Measurements from ENCODE around the gene OGFOD3. TPM values are rescaled to one million over a fixed set of nuclear protein-coding genes. Genes with fewer than 3 reads are reported as not detected.

OGFOD3 gene
- total RNA-seq, 1 donor from 2014 or later: 19.9 TPM

DNA sequence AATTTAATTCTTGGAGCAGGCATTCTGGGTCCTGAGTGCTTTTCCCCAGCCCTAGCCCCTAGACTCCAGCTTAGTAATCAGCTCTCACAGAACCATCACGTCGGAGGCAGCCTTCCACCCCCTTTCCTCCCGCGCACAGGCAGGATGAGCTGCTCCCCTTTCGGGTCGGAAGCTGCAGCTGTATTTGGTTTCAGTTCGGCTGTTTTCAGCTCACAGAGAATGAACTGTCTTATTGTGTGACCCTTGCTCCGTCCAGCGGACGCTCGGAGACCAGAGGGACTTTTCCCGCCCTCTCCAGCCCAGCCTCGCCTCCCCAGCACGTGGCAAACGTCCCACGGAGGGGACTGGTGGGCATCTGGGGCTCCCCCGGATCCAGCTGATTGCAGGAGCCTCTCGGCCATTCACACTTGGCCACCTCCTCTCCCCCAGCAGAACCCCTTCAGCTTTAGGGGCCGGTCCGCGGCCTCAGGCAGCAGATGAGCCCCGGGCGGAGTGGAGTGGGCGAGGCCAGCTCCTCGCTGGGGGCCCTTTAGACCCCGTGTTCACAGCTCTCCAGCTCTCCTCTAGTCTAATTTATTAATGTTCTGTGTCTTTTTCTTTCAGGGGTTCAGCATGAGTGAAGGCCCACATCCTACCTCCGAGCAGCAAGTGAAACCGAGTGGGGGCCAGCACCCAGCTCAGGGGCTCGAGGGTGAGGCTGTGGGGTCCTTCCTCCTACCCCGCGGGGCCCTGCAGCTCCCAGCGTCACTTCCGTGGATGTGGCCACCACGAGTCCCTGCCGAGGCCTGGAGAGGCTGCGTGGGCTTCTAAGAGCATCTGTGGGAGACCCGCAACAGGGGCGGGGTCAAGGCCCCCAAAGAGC lies 47.7 kb downstream of the OGFOD3 start:
- peak; percentile 64 for DNase-seq (ENCODE audit: low spot score)
- H3K4me3 Mint-ChIP-seq (ENCODE audit: unreplicated experiment): peak overlapping the region; percentile 19
- H3K9me3 Mint-ChIP-seq (ENCODE audit: low read depth): no peaks in the 10 kb centered on the region
- peaks cover 36% of the 10 kb centered on the region for H3K27me3 Mint-ChIP-seq (ENCODE audit: low read depth)
- H3K4me1 Mint-ChIP-seq (ENCODE audit: low read depth): peaks cover 13% of the 10 kb centered on the region
- H3K27ac Mint-ChIP-seq (ENCODE audit: unreplicated experiment): no peak overlapping the region
- no peaks in the 10 kb centered on the region for H3K36me3 Mint-ChIP-seq (ENCODE audit: low read depth)
- TF ChIP-seq, protein P1, sequence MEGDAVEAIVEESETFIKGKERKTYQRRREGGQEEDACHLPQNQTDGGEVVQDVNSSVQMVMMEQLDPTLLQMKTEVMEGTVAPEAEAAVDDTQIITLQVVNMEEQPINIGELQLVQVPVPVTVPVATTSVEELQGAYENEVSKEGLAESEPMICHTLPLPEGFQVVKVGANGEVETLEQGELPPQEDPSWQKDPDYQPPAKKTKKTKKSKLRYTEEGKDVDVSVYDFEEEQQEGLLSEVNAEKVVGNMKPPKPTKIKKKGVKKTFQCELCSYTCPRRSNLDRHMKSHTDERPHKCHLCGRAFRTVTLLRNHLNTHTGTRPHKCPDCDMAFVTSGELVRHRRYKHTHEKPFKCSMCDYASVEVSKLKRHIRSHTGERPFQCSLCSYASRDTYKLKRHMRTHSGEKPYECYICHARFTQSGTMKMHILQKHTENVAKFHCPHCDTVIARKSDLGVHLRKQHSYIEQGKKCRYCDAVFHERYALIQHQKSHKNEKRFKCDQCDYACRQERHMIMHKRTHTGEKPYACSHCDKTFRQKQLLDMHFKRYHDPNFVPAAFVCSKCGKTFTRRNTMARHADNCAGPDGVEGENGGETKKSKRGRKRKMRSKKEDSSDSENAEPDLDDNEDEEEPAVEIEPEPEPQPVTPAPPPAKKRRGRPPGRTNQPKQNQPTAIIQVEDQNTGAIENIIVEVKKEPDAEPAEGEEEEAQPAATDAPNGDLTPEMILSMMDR (IDR thresholded peaks at IDR 0.05): no peak

DNA sequence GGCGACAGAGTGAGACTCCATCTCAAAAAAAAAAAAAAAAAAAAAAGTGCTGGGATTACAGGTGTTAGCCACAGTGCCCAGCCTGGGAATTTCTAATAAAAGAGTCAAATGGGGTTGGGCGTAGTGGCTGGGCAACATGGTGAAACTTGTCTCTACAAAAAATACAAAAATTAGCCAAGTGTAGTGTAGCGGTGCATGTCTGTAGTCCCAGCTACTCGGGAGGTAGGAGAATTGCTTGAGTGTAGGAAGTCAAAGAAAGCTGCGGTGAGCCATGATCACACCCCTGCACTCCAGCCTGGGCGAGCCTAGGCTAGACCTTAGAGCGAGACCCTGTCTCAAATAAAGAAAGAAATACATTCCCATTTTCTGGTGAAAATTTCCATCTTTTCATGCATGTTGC lies 49.2 kb downstream of the OGFOD3 start:
- TF ChIP-seq, protein P1 (IDR thresholded peaks at IDR 0.05): no peak
- H3K4me1 Mint-ChIP-seq (ENCODE audit: low read depth): peaks cover 13% of the 10 kb centered on the region
- no peaks in the 10 kb centered on the region for H3K9me3 Mint-ChIP-seq (ENCODE audit: low read depth)
- no peak overlapping the region for H3K27ac Mint-ChIP-seq (ENCODE audit: unreplicated experiment)
- peak; percentile 22 for DNase-seq (ENCODE audit: low spot score)
- no peaks in the 10 kb centered on the region for H3K36me3 Mint-ChIP-seq (ENCODE audit: low read depth)
- peaks cover 38% of the 10 kb centered on the region for H3K27me3 Mint-ChIP-seq (ENCODE audit: low read depth)
- H3K4me3 Mint-ChIP-seq (ENCODE audit: unreplicated experiment): no peak overlapping the region

DNA sequence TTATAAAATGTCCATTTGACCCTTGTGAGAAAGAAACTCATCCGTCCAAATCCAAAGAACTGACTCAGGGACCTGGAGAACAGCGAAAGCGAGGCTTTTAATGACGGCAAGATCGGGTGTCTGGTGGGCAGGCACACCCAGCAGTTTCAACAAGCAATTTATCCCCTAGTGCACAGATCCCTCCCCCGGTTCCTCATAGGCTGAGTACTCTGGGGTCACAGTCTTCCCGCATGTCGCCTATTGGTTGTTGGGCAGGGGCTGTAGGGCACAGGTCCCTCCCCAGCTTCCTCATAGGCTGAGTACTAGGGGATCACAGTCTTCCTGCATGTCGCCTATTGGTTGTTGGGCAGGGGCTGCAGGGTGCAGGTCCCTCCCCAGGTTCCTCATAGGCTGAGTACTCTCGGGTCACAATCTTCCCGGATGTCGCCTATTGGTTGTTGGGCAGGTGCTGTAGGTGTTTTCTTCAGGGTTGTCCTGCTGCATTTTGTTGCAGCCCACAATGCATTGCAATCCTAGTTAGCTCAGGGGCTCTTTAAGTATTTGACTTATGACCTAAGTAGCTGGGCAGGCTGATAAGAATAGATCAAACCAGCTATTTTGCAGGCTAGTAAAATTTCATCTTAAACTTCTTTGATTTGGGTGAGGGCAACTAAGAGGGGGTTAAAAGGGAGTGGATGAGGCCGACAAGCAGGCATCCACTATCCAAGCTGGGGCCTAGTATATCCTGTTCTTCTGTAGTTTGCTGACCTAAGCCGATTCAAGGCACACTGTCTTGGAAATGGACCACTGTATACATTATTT lies 50.5 kb downstream of the OGFOD3 start:
- DNase-seq (ENCODE audit: low spot score): no peak
- H3K4me1 Mint-ChIP-seq (ENCODE audit: low read depth): peaks cover 12% of the 10 kb centered on the region
- TF ChIP-seq, protein P1 (IDR thresholded peaks at IDR 0.05): no peak
- H3K27me3 Mint-ChIP-seq (ENCODE audit: low read depth): peaks cover 32% of the 10 kb centered on the region
- H3K9me3 Mint-ChIP-seq (ENCODE audit: low read depth): no peaks in the 10 kb centered on the region
- no peaks in the 10 kb centered on the region for H3K36me3 Mint-ChIP-seq (ENCODE audit: low read depth)
- no peak overlapping the region for H3K4me3 Mint-ChIP-seq (ENCODE audit: unreplicated experiment)
- no peak overlapping the region for H3K27ac Mint-ChIP-seq (ENCODE audit: unreplicated experiment)

DNA sequence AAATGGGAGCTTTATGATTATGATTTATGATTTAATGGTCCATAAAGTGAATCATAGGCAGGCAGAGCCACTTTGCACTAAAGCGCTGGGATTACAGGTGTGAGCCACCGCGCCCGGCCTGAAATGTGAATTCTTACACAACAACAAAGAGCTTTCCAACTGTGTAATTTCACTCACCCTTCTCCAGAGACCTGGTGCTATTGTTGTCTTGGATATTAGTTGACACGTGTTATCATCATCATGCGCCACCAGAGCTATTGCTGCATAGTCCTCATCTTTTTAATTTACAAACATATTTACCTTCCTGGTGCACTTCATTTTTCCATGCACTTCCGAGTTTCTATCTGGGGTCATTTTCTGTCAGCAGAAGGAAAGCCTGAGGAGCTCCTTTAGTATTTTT lies 51.6 kb downstream of the OGFOD3 start:
- H3K4me1 Mint-ChIP-seq (ENCODE audit: low read depth): peaks cover 7% of the 10 kb centered on the region
- DNase-seq (ENCODE audit: low spot score): no peak
- H3K36me3 Mint-ChIP-seq (ENCODE audit: low read depth): no peaks in the 10 kb centered on the region
- no peaks in the 10 kb centered on the region for H3K9me3 Mint-ChIP-seq (ENCODE audit: low read depth)
- H3K27ac Mint-ChIP-seq (ENCODE audit: unreplicated experiment): no peak overlapping the region
- H3K4me3 Mint-ChIP-seq (ENCODE audit: unreplicated experiment): no peak overlapping the region
- TF ChIP-seq, protein P1 (IDR thresholded peaks at IDR 0.05): no peak
- peaks cover 27% of the 10 kb centered on the region for H3K27me3 Mint-ChIP-seq (ENCODE audit: low read depth)

DNA sequence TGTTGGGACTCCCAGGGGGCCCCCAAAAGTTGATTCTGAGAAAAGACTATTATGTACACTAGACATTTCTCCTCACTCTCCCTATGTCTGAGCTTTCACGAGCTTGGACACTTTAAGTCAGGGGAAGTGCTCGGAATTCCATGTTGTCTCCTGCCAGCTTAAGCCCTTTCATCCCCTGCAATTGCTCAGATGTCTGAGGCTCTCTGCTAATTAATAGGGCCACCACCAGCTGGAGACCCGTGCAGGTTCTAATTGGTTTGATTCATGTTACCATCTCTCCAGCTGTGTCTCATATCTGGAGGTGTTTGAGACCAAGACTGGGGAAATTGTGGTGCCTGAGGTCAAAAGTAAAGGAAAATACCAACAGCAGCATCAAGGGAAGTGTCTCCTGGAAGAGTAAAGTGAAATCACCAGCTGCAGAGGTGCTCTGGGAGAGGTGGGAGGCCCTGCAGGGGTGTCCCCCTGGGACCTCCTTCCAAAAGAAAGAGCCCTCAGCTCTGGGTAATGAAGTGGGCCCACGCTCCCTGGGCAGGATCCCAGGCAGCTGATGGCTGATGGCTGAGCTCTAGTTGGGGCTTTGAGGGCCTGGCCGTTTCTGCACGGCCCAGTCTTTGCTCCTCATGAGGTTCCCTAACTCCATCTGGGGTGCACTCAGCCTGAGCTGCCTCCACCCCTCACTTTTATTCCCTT lies 52.6 kb downstream of the OGFOD3 start:
- Mint-ChIP-seq H3K9me3 (ENCODE audit: low read depth) (no peaks in the 10 kb centered on the region), H3K27ac (ENCODE audit: unreplicated experiment) (no peak overlapping the region), H3K4me3 (ENCODE audit: unreplicated experiment) (no peak overlapping the region), H3K36me3 (ENCODE audit: low read depth) (no peaks in the 10 kb centered on the region), H3K4me1 (ENCODE audit: low read depth) (peaks cover 4% of the 10 kb centered on the region), H3K27me3 (ENCODE audit: low read depth) (peaks cover 22% of the 10 kb centered on the region)
- TF ChIP-seq, protein P1 (IDR thresholded peaks at IDR 0.05): no peak
- DNase-seq (ENCODE audit: low spot score): no peak
